HG03575 (cell line): ENCODE results near the gene GRM7.

Source experiments
- ATAC-seq: cut with Tn5 transposase; IDR thresholded peaks from one replicate; pipeline ENCODE4 v1.9.1; 2021; ENCODE audit not compliant: unreplicated experiment, insufficient number of reproducible peaks, low FRiP score; ENCODE audit errors: extremely low read depth

The GRM7 gene

GRCh38 chr3:7205962-7206361 lies 345.0 kb downstream of the GRM7 start:
- ATAC-seq: peak; percentile 80

GRCh38 chr3:7207125-7207524 lies 346.2 kb downstream of the GRM7 start:
- no peak for ATAC-seq

- no peak for ATAC-seq
Observed at GRCh38 chr3:7207928-7208327, 347.0 kb downstream of the GRM7 start.

GRCh38 chr3:7209098-7209497 lies 348.2 kb downstream of the GRM7 start:
- ATAC-seq: no peak

DNA sequence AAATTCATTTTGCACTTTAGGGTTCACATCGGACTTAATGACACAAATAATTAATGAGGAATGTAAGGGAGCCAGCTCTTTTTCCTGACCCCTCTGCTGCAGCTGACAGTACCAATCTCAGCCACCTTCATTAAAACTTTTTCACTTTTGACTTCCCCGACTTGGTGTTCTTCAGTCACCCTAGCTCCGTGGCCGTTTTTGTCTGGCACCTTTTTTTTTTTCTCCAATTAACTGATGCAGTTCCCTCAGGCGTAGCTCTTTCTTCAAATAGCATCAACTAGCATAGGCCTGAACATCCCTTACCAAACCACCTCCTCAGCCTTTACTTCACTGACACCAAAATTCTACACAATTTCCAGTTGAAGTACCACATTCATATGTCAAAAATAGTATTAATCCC lies 350.8 kb downstream of the GRM7 start:
- no peak for ATAC-seq

DNA sequence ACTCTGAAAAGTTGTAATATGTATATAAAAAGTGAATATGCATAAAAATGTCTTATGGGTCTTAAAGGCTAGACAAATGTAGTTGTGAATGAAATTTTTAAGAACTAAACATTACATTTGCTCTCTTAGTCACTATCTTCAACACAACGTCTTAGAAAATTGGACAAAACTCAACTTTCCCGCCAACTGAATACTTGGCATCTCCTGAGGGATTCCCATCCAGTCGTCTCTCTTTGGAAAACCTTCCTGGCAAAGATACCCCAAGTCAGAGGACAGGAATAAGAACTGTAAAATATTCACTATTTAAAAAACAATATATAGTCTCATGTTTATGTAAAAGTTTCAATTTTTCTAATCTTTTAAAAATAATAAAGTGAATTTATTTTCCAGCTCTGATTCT lies 354.8 kb downstream of the GRM7 start:
- no peak for ATAC-seq

- no peak for ATAC-seq
Observed at GRCh38 chr3:7226393-7226792, 365.5 kb downstream of the GRM7 start.

- no peak for ATAC-seq
Observed at GRCh38 chr3:7238565-7239295, 377.8 kb downstream of the GRM7 start.

GRCh38 chr3:7241584-7242302 lies 380.8 kb downstream of the GRM7 start:
- no peak for ATAC-seq

DNA sequence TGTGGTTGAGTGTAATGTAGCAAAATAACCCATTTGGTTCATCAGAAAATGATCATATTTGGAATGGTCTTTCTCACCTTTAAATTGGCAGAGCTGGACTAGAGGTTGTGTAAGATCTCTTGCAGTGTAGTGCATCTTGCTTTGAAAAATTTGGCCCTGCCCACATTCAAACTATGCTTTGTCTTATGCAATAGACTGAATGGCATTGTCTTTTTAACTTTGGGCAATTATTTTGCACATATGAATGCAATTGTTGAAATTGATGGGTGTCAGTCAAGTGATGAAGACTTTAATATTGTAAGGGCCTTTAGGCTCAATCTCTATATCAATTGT lies 381.4 kb downstream of the GRM7 start:
- no peak for ATAC-seq

- ATAC-seq: no peak
Observed at GRCh38 chr3:7249493-7250076, 388.7 kb downstream of the GRM7 start.

DNA sequence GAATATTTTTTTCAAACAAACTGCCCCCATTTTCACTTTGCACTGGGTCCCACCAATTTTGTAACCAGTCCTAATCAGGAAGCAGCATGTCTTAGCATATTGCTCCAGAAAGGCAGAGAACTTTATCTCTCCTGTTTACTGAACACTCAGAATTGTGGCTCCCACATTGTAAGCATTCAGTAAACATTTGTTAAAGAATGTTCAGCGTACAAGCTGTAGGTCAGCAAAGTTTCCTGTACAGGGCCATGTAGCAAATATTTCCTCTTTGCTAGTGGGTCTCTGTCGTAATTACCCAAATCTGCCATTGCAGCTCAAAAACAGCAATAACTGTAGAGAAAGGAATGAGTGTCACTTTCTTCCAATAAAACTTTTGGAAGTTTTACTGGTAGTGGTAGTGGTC lies 393.3 kb downstream of the GRM7 start:
- ATAC-seq: no peak

DNA sequence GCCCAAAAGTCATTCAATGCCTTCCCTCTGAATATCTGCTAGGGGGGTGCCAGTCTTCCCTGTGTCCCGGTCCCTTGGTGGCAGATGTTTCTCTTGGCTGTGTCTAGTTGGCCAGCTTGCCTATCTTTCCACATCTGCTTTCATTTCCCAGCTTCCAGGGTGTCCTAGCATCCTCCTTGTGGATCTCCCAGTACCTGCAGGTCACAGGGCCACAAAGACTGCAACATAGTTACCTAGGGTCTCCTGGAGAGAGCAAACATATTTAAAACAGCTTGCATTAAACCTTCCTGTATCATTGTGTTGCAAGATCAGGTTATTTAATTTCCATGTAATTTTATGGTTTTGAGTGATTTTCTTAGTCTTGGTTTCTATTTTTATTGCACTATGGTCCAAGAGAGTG lies 400.1 kb downstream of the GRM7 start:
- ATAC-seq: no peak

GRCh38 chr3:7263347-7264195 lies 402.7 kb downstream of the GRM7 start:
- ATAC-seq: no peak

DNA sequence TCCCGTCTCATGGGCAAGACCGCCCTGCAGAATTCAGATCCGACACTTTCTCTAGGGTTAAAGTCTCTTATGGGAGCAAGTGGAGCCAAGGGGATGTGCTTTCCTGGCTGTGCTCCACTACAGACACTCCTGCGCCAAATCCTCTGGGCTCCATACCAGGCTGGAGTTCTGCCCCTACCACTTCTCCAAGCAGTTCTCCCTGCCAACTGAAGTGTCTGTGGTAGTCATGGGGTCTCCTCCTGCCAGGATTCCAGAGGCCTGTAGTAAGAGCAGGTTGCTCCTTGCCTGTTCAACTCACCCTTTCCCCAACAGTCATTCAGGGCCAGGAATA lies 403.2 kb downstream of the GRM7 start:
- ATAC-seq: no peak

GRCh38 chr3:7265736-7266135 lies 404.8 kb downstream of the GRM7 start:
- no peak for ATAC-seq

- ATAC-seq: no peak
Observed at GRCh38 chr3:7266551-7266950, 405.6 kb downstream of the GRM7 start.

DNA sequence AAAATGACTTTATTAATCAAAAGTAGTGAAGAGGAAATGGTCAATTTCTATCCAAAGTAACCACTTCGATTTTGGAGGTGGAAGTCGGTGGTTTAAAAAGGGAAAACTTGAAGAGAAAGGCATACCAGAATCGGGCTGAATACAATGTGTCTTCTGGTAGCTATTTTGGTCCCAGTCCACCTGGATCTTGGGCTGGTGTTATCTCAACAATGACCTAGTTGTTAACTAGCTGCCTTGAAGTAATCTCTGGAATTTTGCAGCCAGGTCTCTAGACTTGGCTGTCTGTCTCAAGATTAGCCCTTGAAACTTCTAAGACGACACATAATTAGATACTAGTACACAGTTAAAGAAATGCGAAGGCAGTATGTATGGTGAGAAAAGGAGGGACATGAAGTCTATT lies 409.8 kb downstream of the GRM7 start:
- ATAC-seq: no peak

DNA sequence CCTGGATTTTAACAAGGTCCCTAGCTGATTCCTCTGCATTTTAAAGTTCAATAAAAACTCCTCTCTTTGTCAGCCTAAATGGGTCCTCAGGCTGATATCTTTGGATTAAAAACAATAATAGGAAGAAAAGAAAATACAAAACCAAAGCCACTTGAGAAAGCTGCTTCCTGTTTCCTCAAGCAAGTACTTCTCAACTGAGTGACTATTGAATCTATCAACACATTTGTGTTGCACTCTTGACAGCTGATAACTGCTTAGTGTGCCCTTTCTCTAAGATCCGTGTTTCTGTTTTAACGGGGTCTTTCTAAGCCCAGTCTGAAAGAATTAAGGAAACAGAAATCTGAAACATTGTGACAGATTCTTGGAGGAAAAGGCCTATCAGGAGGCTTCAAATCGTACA lies 410.7 kb downstream of the GRM7 start:
- no peak for ATAC-seq

GRCh38 chr3:7272203-7272602 lies 411.3 kb downstream of the GRM7 start:
- no peak for ATAC-seq
